ENCODE measurements around the gene TSG101.

The TSG101 gene

DNA sequence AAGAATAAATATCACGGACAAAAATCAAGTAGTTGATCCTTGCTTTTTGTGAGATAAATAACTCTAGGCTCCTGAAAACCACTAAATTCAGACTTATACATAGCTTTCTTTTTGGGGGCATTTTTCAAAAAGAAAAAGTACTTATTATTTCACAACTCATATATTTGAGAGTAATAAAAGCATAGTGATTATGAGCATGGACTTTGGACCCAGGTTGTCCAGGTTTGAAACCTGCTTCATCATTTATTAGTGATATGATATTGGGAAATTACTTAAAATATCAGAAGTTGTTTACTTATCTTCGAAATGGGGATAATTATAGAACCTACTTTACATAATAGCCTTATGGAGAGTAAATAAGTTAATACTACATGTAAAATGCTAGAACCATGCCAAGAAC, 88.1 kb downstream of the TSG101 start:
- H3K36me3 ChIP-seq (ENCODE audit: control insufficient read depth in 2 of 2, insufficient read depth in 1 of 2, low read length in 2 of 2): no peaks in the 10 kb centered on the region
- ChIA-PET CTCF (interaction anchor here (1.8 kb wide), 1 partner anchor 29 kb away, joined by 6 read pairs; no protein-coding TSS in a partner anchor), POLR2A (no interaction called here)
- H3K4me3 ChIP-seq (ENCODE audit: low read depth, low read length): no peak overlapping the region
- H3K4me1 ChIP-seq (ENCODE audit: control insufficient read depth, insufficient read depth, low read length): no peaks in the 10 kb centered on the region
- H3K9me3 ChIP-seq (ENCODE audit: control insufficient read depth, insufficient read depth, low read depth, low read length): no peaks in the 10 kb centered on the region
- TF ChIP-seq ZNF664 (tag by site-specific recombination; IDR thresholded peaks at IDR 0.05) (no peak), ZBTB21 (tag by site-specific recombination; IDR thresholded peaks at IDR 0.05) (no peak), ZNF830 (tag by site-specific recombination; IDR thresholded peaks at IDR 0.05; ENCODE audit: low read depth) (no peak), ZNF140 (tag by site-specific recombination; IDR thresholded peaks at IDR 0.05) (no peak), ZNF433 (tag by site-specific recombination; IDR thresholded peaks at IDR 0.05; ENCODE audit: low read depth) (no peak), ZNF280D (tag by site-specific recombination; IDR thresholded peaks at IDR 0.05) (no peak), ZNF677 (tag by site-specific recombination; IDR thresholded peaks at IDR 0.05) (no peak), MZF1 (tag by site-specific recombination; IDR thresholded peaks at IDR 0.05; ENCODE audit: borderline replicate concordance) (no peak)
- TF ChIP-seq, protein P1, sequence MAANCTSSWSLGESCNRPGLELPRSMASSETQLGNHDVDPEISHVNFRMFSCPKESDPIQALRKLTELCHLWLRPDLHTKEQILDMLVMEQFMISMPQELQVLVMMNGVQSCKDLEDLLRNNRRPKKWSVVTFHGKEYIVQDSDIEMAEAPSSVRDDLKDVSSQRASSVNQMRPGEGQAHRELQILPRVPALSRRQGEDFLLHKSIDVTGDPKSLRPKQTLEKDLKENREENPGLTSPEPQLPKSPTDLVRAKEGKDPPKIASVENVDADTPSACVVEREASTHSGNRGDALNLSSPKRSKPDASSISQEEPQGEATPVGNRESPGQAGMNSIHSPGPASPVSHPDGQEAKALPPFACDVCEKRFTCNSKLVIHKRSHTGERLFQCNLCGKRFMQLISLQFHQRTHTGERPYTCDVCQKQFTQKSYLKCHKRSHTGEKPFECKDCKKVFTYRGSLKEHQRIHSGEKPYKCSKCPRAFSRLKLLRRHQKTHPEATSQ (tag by site-specific recombination; IDR thresholded peaks at IDR 0.05): no peak
- no peak overlapping the region for H3K27ac ChIP-seq (ENCODE audit: extremely low read depth, low read depth, low read length)
